NB4 (cell line): ENCODE measurements around the gene COX5B.

Experiments
- DNase-seq: peaks from one replicate; pipeline ENCODE4 v3.0.0; 2010; ENCODE audit warnings: low read depth
- H3K4me3 ChIP-seq: one replicate; pipeline ENCODE4 v1.5.1; 2011; ENCODE audit warnings: mild to moderate bottlenecking, low read depth, low read length, moderate library complexity
- CTCF ChIP-seq: IDR thresholded peaks from one replicate; pipeline ENCODE4 v1.5.1; 2012; ENCODE audit warnings: low read depth, low read length
- MAX ChIP-seq: IDR thresholded peaks from 2 replicates; pipeline ENCODE4 v1.6.1; 2011; ENCODE audit warnings: low read depth, low read length
- MYC ChIP-seq: IDR thresholded peaks from 2 replicates; pipeline ENCODE4 v1.6.1; 2011; ENCODE audit warnings: low read depth, low read length
- POLR2A ChIP-seq: IDR thresholded peaks from 2 replicates; pipeline ENCODE4 v1.6.1; 2011; ENCODE audit warnings: mild to moderate bottlenecking; ENCODE audit not compliant: insufficient read length; ENCODE audit errors: extremely low read depth

Gene COX5B

GRCh38 chr2:97657986-97658690 lies 12.3 kb downstream of the COX5B start:
- no peak overlapping the region for H3K4me3 ChIP-seq
- TF ChIP-seq MAX (no peak), MYC (no peak), CTCF (no peak), POLR2A (no peak)
- no peak for DNase-seq

- no peak for DNase-seq
- no peak overlapping the region for H3K4me3 ChIP-seq
- TF ChIP-seq MAX = no peak
- TF ChIP-seq POLR2A = no peak
- no peak for TF ChIP-seq MYC
- TF ChIP-seq CTCF = no peak
Measured at GRCh38 chr2:97658691-97659157, 12.9 kb downstream of the COX5B start.

- TF ChIP-seq MAX (no peak), POLR2A (no peak), CTCF (no peak), MYC (no peak)
- DNase-seq = no peak
- no peak overlapping the region for H3K4me3 ChIP-seq
Measured at GRCh38 chr2:97659256-97660043, 13.6 kb downstream of the COX5B start.

GRCh38 chr2:97660044-97660774 lies 14.3 kb downstream of the COX5B start:
- no peak overlapping the region for H3K4me3 ChIP-seq
- DNase-seq = peak; percentile 74
- TF ChIP-seq POLR2A (no peak), CTCF (no peak), MYC (no peak), MAX (no peak)

- TF ChIP-seq CTCF = no peak
- TF ChIP-seq POLR2A = no peak
- DNase-seq = peak; percentile 52
- no peak overlapping the region for H3K4me3 ChIP-seq
Measured at GRCh38 chr2:97660775-97661389, 15.0 kb downstream of the COX5B start.
